NCI-H128 (cell line): Measurements from ENCODE around the gene TCHP.

ENCODE experiments used
- DNase-seq: peaks from one replicate; lab custom pipeline; 2025; ENCODE audit not compliant: unreplicated experiment; lab: John Stamatoyannopoulos, UW

TCHP gene

GRCh38 chr12:109931143-109931542, 31.1 kb downstream of the TCHP start:
- no peak for DNase-seq

GRCh38 chr12:109932878-109933503, 32.9 kb downstream of the TCHP start:
- DNase-seq = no peak

- DNase-seq = no peak
Measured at GRCh38 chr12:109934026-109934425, 34.0 kb downstream of the TCHP start.

GRCh38 chr12:109937371-109937770, 37.3 kb downstream of the TCHP start:
- DNase-seq = no peak

- no peak for DNase-seq
Measured at GRCh38 chr12:109938947-109939346, 38.9 kb downstream of the TCHP start.

- no peak for DNase-seq
Measured at GRCh38 chr12:109939504-109939903, 39.4 kb downstream of the TCHP start.

- no peak for DNase-seq
Measured at GRCh38 chr12:109940339-109940923, 40.4 kb downstream of the TCHP start.

- no peak for DNase-seq
Measured at GRCh38 chr12:109943811-109944210, 43.7 kb downstream of the TCHP start.

- no peak for DNase-seq
Measured at GRCh38 chr12:109944561-109945359, 44.7 kb downstream of the TCHP start.

- DNase-seq = no peak
Measured at GRCh38 chr12:109946505-109946904, 46.4 kb downstream of the TCHP start.

- no peak for DNase-seq
Measured at GRCh38 chr12:109946913-109947312, 46.8 kb downstream of the TCHP start.

- DNase-seq = no peak
Measured at GRCh38 chr12:109947521-109947920, 47.4 kb downstream of the TCHP start.

GRCh38 chr12:109948368-109948767, 48.3 kb downstream of the TCHP start:
- DNase-seq = no peak

GRCh38 chr12:109949089-109949488, 49.0 kb downstream of the TCHP start:
- DNase-seq = no peak

GRCh38 chr12:109950625-109951024, 50.6 kb downstream of the TCHP start:
- no peak for DNase-seq

GRCh38 chr12:109951136-109951535, 51.1 kb downstream of the TCHP start:
- DNase-seq = no peak

GRCh38 chr12:109951751-109952150, 51.7 kb downstream of the TCHP start:
- no peak for DNase-seq

GRCh38 chr12:109952160-109952858, 52.2 kb downstream of the TCHP start:
- no peak for DNase-seq

GRCh38 chr12:109952873-109953272, 52.8 kb downstream of the TCHP start:
- DNase-seq = no peak

- DNase-seq = no peak
Measured at GRCh38 chr12:109953656-109954055, 53.6 kb downstream of the TCHP start.

- no peak for DNase-seq
Measured at GRCh38 chr12:109958374-109958773, 58.3 kb downstream of the TCHP start.
